Neural cell (in vitro differentiated cells): ENCODE measurements around the gene NRROS.

ENCODE experiments used
- EP300 ChIP-seq: fragments of 450-650 bp; conservative IDR thresholded peaks from 2 replicates; pipeline ENCODE4 v1.6.1; 2014; ENCODE audit warnings: antibody characterized with exemption, mild to moderate bottlenecking, moderate library complexity; ENCODE audit not compliant: poor library complexity, severe bottlenecking
- EZH2 ChIP-seq: fragments of 200-600, 300-800 bp; shearing (Covaris generic), sonication (generic); IDR thresholded peaks from 2 replicates; pipeline ENCODE4 v1.6.1; 2014; ENCODE audit warnings: antibody characterized with exemption, low read length, borderline replicate concordance, mild to moderate bottlenecking; ENCODE audit not compliant: insufficient read depth, poor library complexity, severe bottlenecking
- MXI1 ChIP-seq: fragments of 450-650 bp; conservative IDR thresholded peaks from 2 replicates; pipeline ENCODE4 v1.6.1; 2014; ENCODE audit warnings: antibody characterized with exemption, mild to moderate bottlenecking; ENCODE audit not compliant: poor library complexity, severe bottlenecking
- POLR2AphosphoS5 ChIP-seq: IDR thresholded peaks from 2 replicates; pipeline ENCODE4 v1.6.1; 2012
- RAD21 ChIP-seq: fragments of 450-650 bp; conservative IDR thresholded peaks from 2 replicates; pipeline ENCODE4 v1.6.1; 2014; ENCODE audit warnings: antibody characterized with exemption, mild to moderate bottlenecking, moderate library complexity
- SMC3 ChIP-seq: fragments of 450-650 bp; conservative IDR thresholded peaks from 2 replicates; pipeline ENCODE4 v1.6.1; 2014; ENCODE audit warnings: antibody characterized with exemption, mild to moderate bottlenecking, moderate library complexity; ENCODE audit not compliant: poor library complexity
- TAF1 ChIP-seq: IDR thresholded peaks from 2 replicates; pipeline ENCODE4 v1.6.1; 2012; ENCODE audit warnings: low read depth
- TF ChIP-seq, protein P1 (sequence below): fragments of 450-650 bp; IDR thresholded peaks from 2 replicates; pipeline ENCODE4 v1.5.1; 2014; ENCODE audit warnings: antibody characterized with exemption, mild to moderate bottlenecking, moderate library complexity; ENCODE audit not compliant: poor library complexity, severe bottlenecking
- TF ChIP-seq, protein P2 (sequence below): IDR thresholded peaks from 2 replicates; pipeline ENCODE4 v1.6.1; 2012; ENCODE audit warnings: borderline replicate concordance

DNA sequence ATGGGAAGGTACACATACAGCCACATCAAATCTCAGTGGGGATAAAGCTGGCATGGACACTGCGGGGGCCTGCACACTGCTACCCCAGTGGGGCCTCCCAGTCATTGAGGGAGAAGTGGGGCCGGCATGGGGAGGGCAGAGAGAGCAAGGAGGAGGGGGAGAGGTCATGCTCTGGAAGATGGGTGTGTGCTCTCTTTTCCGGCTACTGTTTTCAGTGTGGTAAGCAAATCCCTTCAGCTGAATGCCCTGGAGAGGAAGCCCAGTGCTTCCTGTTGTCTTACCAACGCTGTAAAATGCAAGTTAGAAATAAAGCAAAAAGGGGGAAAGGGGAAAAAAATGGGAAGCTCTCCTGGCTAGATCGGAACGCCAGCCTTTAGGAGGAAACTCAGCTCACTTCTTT is 30.8 kb downstream of the NRROS start:
- TF ChIP-seq, protein P1, sequence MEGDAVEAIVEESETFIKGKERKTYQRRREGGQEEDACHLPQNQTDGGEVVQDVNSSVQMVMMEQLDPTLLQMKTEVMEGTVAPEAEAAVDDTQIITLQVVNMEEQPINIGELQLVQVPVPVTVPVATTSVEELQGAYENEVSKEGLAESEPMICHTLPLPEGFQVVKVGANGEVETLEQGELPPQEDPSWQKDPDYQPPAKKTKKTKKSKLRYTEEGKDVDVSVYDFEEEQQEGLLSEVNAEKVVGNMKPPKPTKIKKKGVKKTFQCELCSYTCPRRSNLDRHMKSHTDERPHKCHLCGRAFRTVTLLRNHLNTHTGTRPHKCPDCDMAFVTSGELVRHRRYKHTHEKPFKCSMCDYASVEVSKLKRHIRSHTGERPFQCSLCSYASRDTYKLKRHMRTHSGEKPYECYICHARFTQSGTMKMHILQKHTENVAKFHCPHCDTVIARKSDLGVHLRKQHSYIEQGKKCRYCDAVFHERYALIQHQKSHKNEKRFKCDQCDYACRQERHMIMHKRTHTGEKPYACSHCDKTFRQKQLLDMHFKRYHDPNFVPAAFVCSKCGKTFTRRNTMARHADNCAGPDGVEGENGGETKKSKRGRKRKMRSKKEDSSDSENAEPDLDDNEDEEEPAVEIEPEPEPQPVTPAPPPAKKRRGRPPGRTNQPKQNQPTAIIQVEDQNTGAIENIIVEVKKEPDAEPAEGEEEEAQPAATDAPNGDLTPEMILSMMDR, result no peak
- no peak for TF ChIP-seq TAF1
- TF ChIP-seq SMC3, result no peak
- no peak for TF ChIP-seq EZH2
- no peak for TF ChIP-seq EP300
- TF ChIP-seq RAD21, result no peak
- TF ChIP-seq POLR2AphosphoS5, result no peak
- TF ChIP-seq, protein P2, sequence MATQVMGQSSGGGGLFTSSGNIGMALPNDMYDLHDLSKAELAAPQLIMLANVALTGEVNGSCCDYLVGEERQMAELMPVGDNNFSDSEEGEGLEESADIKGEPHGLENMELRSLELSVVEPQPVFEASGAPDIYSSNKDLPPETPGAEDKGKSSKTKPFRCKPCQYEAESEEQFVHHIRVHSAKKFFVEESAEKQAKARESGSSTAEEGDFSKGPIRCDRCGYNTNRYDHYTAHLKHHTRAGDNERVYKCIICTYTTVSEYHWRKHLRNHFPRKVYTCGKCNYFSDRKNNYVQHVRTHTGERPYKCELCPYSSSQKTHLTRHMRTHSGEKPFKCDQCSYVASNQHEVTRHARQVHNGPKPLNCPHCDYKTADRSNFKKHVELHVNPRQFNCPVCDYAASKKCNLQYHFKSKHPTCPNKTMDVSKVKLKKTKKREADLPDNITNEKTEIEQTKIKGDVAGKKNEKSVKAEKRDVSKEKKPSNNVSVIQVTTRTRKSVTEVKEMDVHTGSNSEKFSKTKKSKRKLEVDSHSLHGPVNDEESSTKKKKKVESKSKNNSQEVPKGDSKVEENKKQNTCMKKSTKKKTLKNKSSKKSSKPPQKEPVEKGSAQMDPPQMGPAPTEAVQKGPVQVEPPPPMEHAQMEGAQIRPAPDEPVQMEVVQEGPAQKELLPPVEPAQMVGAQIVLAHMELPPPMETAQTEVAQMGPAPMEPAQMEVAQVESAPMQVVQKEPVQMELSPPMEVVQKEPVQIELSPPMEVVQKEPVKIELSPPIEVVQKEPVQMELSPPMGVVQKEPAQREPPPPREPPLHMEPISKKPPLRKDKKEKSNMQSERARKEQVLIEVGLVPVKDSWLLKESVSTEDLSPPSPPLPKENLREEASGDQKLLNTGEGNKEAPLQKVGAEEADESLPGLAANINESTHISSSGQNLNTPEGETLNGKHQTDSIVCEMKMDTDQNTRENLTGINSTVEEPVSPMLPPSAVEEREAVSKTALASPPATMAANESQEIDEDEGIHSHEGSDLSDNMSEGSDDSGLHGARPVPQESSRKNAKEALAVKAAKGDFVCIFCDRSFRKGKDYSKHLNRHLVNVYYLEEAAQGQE, result no peak
- no peak for TF ChIP-seq MXI1
